CD14-positive monocyte (primary cell): ENCODE measurements around the gene RPS21. TPM values are rescaled to one million over a fixed set of nuclear protein-coding genes. Genes with fewer than 3 reads are reported as not detected.

Experiments
- DNase-seq, 3 donors: peaks; one replicate each; pipeline ENCODE4 v3.0.0-alpha.2; 2011 to 2022
- H2AFZ ChIP-seq: 2 replicates; pipeline ENCODE4 v1.6.0; 2012; ENCODE audit warnings: mild to moderate bottlenecking, low read depth, low read length, inconsistent platforms; ENCODE audit not compliant: insufficient read depth, poor library complexity, severe bottlenecking
- H3K27ac ChIP-seq, 2 donors: 1 replicate in 1 of 2; 2 replicates in 1 of 2; pipeline ENCODE4 v1.5.1; 2012 to 2013; ENCODE audit warnings: low read length in 2 of 2, control low read depth in 1 of 2, inconsistent platforms in 1 of 2, low read depth in 1 of 2, mild to moderate bottlenecking in 1 of 2
- H3K27me3 ChIP-seq, 2 donors: one replicate each; pipeline versions ENCODE4 v1.6.0 to v1.6.1; 2011 to 2013; ENCODE audit warnings: low read length in 2 of 2; ENCODE audit not compliant: control insufficient read depth in 2 of 2, insufficient read depth in 2 of 2
- H3K36me3 ChIP-seq, 2 donors: replicated peaks in 1 of 2; 1 replicate in 1 of 2; 2 replicates in 1 of 2; pipeline versions ENCODE4 v1.5.1 to v1.6.1; 2012 to 2013; ENCODE audit warnings: low read length in 2 of 2, control low read depth in 1 of 2, inconsistent platforms in 1 of 2, mild to moderate bottlenecking in 1 of 2; ENCODE audit not compliant: insufficient read depth in 2 of 2, control insufficient read depth in 1 of 2
- H3K4me1 ChIP-seq, 2 donors: 1 replicate in 1 of 2; 2 replicates in 1 of 2; pipeline versions ENCODE4 v1.5.1 to v1.6.1; 2012 to 2013; ENCODE audit warnings: low read length in 2 of 2, control low read depth in 1 of 2, inconsistent platforms in 1 of 2, mild to moderate bottlenecking in 1 of 2, moderate library complexity in 1 of 2; ENCODE audit not compliant: insufficient read depth in 2 of 2, control insufficient read depth in 1 of 2
- H3K4me2 ChIP-seq: replicated peaks from 2 replicates; pipeline ENCODE3; 2012; ENCODE audit warnings: low read length, moderate library complexity, mild to moderate bottlenecking; ENCODE audit not compliant: poor library complexity, severe bottlenecking; ENCODE audit errors: extremely low read depth
- H3K4me3 ChIP-seq, 3 experiments: fragments of 200-600 bp in 1 of 3; sonication (generic) in 1 of 3; replicated peaks in 1 of 3; 1 replicate in 2 of 3; 2 replicates in 1 of 3; pipeline ENCODE4 v1.5.1; 2011 to 2013; ENCODE audit warnings: low read length in 3 of 3, mild to moderate bottlenecking in 3 of 3, control low read depth in 2 of 3, low read depth in 2 of 3, inconsistent platforms in 1 of 3, moderate library complexity in 1 of 3
- H3K79me2 ChIP-seq: 2 replicates; pipeline ENCODE4 v1.6.0; 2012; ENCODE audit warnings: mild to moderate bottlenecking, control low read depth, inconsistent platforms, low read length, moderate library complexity; ENCODE audit not compliant: insufficient read depth
- H3K9ac ChIP-seq: 2 replicates; pipeline ENCODE4 v1.6.0; 2017; ENCODE audit warnings: low read length, mild to moderate bottlenecking; ENCODE audit not compliant: insufficient read depth, poor library complexity, severe bottlenecking
- H3K9me3 ChIP-seq, 2 donors: replicated peaks in 1 of 2; 1 replicate in 1 of 2; 2 replicates in 1 of 2; pipeline versions ENCODE4 v1.5.1 to v1.6.1; 2012 to 2013; ENCODE audit warnings: low read length in 2 of 2, control low read depth in 1 of 2; ENCODE audit not compliant: control insufficient read depth in 1 of 2, insufficient read depth in 1 of 2
- H4K20me1 ChIP-seq: 2 replicates; pipeline ENCODE4 v1.6.0; 2012; ENCODE audit warnings: mild to moderate bottlenecking, low read length, control low read depth, moderate library complexity; ENCODE audit not compliant: insufficient read depth
- H3K27ac Mint-ChIP-seq, 7 donors: one replicate each; pipeline ENCODE4 v1.8.0; 2020; ENCODE audit warnings: mild to moderate bottlenecking in 7 of 7, mixed read lengths in 7 of 7, moderate library complexity in 6 of 7, inconsistent platforms in 2 of 7
- H3K27me3 Mint-ChIP-seq, 3 donors: one replicate each; pipeline ENCODE4 v1.8.0; 2021 to 2022; ENCODE audit warnings: low read depth in 3 of 3, mild to moderate bottlenecking in 3 of 3, mixed read lengths in 3 of 3, moderate library complexity in 3 of 3, inconsistent platforms in 1 of 3
- H3K36me3 Mint-ChIP-seq, 2 donors: one replicate each; pipeline ENCODE4 v1.8.0; 2020; ENCODE audit warnings: mixed read lengths in 2 of 2, inconsistent platforms in 1 of 2, mild to moderate bottlenecking in 1 of 2
- H3K4me1 Mint-ChIP-seq: one replicate; pipeline ENCODE4 v1.8.0; 2020; ENCODE audit warnings: mild to moderate bottlenecking, mixed read lengths
- H3K4me3 Mint-ChIP-seq, 2 donors: one replicate each; pipeline ENCODE4 v1.8.0; 2020; ENCODE audit warnings: mild to moderate bottlenecking in 2 of 2, mixed read lengths in 2 of 2, moderate library complexity in 1 of 2
- H3K9me3 Mint-ChIP-seq, 7 donors: one replicate each; pipeline ENCODE4 v1.8.0; 2020 to 2022; ENCODE audit warnings: mixed read lengths in 7 of 7, mild to moderate bottlenecking in 6 of 7, moderate library complexity in 6 of 7, inconsistent platforms in 2 of 7
- WGBS: methylation state at CpG from one replicate; pipeline ENCODE4 v1.1.5; 2013; ENCODE audit warnings: missing lambda C conversion rate; ENCODE audit not compliant: insufficient coverage; 5-methylcytosine and 5-hydroxymethylcytosine counted together
- intact Hi-C, 2 donors: fragments of 100-400 bp; cut with micrococcal nuclease; formaldehyde crosslinking; loops; one replicate each; pipeline versions ENCODE4 v1.15.0 to v1.15.1; 2023
- polyA plus RNA-seq, 3 donors: library from polyadenylated mRNA; depleted of rRNA in 1 of 3; unstranded in 2 of 3; stranded (reverse) in 1 of 3; fragments of 300-500 nt in 2 of 3; fragments of >200 nt in 1 of 3; fragmentation: Illumina TruSeq in 2 of 3; gene quantifications; 1 replicate in 2 of 3; 2 replicates in 1 of 3; pipeline ENCODE4 v1.2.3, GENCODE V29; 2012 to 2021
- TF ChIP-seq, protein P1 (sequence below): fragments of 200-600 bp; IDR thresholded peaks from one replicate; pipeline ENCODE4 v1.8.0; 2022; ENCODE audit warnings: antibody characterized with exemption, mild to moderate bottlenecking

The RPS21 gene
- polyA plus RNA-seq, 3 donors: 799 to 6,263 (median 968) TPM

DNA sequence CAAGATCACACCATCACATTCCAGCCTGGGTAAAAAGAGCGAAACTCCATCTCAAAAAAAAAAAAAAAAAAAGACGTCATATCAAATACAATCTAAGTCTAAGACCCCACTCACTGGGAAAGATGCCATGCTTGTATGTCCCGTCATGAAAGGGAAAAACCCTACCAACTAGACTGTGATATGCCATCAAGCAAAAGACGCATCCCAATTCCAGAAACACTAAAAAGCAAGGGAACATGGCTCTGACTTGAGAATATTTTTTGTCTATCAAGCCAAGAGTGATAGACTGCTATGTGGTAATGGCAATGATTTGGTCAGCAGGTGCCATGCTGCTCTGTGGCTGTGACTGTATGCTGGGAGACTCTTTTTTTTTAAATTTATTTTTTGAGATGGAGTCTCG lies 42.8 kb upstream of the RPS21 start:
- Mint-ChIP-seq H3K9me3 (peaks cover 3 to 17% (median 9%) of the 10 kb centered on the region in 7 donors), H3K27me3 (peaks cover 5 to 13% (median 9%) of the 10 kb centered on the region in 3 donors), H3K27ac (no peak overlapping the region), H3K4me1 (peaks cover 11% of the 10 kb centered on the region), H3K4me3 (no peak overlapping the region), H3K36me3 (no peaks in the 10 kb centered on the region)
- TF ChIP-seq, protein P1, sequence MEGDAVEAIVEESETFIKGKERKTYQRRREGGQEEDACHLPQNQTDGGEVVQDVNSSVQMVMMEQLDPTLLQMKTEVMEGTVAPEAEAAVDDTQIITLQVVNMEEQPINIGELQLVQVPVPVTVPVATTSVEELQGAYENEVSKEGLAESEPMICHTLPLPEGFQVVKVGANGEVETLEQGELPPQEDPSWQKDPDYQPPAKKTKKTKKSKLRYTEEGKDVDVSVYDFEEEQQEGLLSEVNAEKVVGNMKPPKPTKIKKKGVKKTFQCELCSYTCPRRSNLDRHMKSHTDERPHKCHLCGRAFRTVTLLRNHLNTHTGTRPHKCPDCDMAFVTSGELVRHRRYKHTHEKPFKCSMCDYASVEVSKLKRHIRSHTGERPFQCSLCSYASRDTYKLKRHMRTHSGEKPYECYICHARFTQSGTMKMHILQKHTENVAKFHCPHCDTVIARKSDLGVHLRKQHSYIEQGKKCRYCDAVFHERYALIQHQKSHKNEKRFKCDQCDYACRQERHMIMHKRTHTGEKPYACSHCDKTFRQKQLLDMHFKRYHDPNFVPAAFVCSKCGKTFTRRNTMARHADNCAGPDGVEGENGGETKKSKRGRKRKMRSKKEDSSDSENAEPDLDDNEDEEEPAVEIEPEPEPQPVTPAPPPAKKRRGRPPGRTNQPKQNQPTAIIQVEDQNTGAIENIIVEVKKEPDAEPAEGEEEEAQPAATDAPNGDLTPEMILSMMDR: no peak
- Histone ChIP-seq H3K4me3 (no peak overlapping the region), H3K4me2 (no peak overlapping the region), H2AFZ (no peak overlapping the region), H3K27me3 (no peaks in the 10 kb centered on the region), H3K79me2 (no peaks in the 10 kb centered on the region), H3K4me1 (peaks cover 11 to 12% of the 10 kb centered on the region in 2 donors), H4K20me1 (no peaks in the 10 kb centered on the region), H3K27ac (no peak overlapping the region), H3K36me3 (no peaks in the 10 kb centered on the region), H3K9me3 (no peaks in the 10 kb centered on the region), H3K9ac (no peak overlapping the region)
- DNase-seq: no peak
- 100% methylated on average over 1 of the region's 5 CpGs for WGBS
- intact Hi-C loops: no loop called here

DNA sequence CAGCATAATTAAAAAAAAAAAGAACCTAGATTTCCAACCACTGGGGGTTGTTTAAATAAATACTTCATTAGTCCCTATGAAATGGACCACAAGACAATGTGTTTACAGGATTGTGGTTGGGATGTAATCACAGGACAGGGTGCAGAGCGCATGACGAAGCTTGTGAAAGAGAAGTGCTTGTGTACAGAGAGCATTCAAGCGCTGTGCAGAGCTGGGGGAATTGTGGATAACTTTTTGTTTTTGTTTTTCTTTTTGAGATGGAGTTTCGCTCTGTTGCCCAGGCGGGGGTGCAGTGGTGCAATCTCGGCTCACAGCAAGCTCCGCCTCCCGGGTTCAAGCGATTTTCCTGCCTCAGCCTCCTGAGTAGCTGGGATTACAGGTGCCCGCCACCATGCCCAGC lies 42.1 kb upstream of the RPS21 start:
- Mint-ChIP-seq H3K36me3 (no peaks in the 10 kb centered on the region), H3K27me3 (peaks cover 5 to 13% (median 8%) of the 10 kb centered on the region in 3 donors), H3K4me3 (no peak overlapping the region), H3K9me3 (peaks cover 3 to 19% (median 12%) of the 10 kb centered on the region in 7 donors), H3K4me1 (peaks cover 5% of the 10 kb centered on the region), H3K27ac (no peak overlapping the region)
- Histone ChIP-seq H3K9ac (no peak overlapping the region), H3K36me3 (no peaks in the 10 kb centered on the region), H3K27me3 (no peaks in the 10 kb centered on the region), H3K4me2 (no peak overlapping the region), H2AFZ (no peak overlapping the region), H3K9me3 (no peaks in the 10 kb centered on the region), H3K27ac (no peak overlapping the region), H4K20me1 (no peaks in the 10 kb centered on the region), H3K4me1 (peaks cover 5 to 6% of the 10 kb centered on the region in 2 donors), H3K4me3 (no peak overlapping the region), H3K79me2 (no peaks in the 10 kb centered on the region)
- TF ChIP-seq, protein P1: no peak
- no peak for DNase-seq
- intact Hi-C loops: no loop called here
- 76% methylated on average over 9 of the region's 10 CpGs for WGBS
